GM12801 (cell line): ENCODE measurements around the gene LARGE1.

Experiments
- CTCF ChIP-seq: IDR thresholded peaks from one replicate; pipeline ENCODE4 v1.5.1; 2011; ENCODE audit warnings: control low read depth; ENCODE audit not compliant: insufficient read length; ENCODE audit errors: extremely low read depth

LARGE1 gene

GRCh38 chr22:33932997-33933396 lies 12.7 kb upstream of the LARGE1 start:
- no peak for TF ChIP-seq CTCF

GRCh38 chr22:33931406-33931805 lies 11.1 kb upstream of the LARGE1 start:
- no peak for TF ChIP-seq CTCF

- TF ChIP-seq CTCF: no peak
Measured at GRCh38 chr22:33927752-33928151, 7.5 kb upstream of the LARGE1 start.

GRCh38 chr22:33925194-33925593 lies 4.9 kb upstream of the LARGE1 start:
- TF ChIP-seq CTCF: no peak

GRCh38 chr22:33923660-33924246 lies 3.5 kb upstream of the LARGE1 start:
- TF ChIP-seq CTCF: no peak

GRCh38 chr22:33923033-33923432 lies 2.8 kb upstream of the LARGE1 start:
- no peak for TF ChIP-seq CTCF

GRCh38 chr22:33922349-33922681 lies 2.0 kb upstream of the LARGE1 start:
- TF ChIP-seq CTCF: no peak
